SJSA1 (cell line): ENCODE measurements around the gene LRRC10B. TPM values are rescaled to one million over a fixed set of nuclear protein-coding genes. Genes with fewer than 3 reads are reported as not detected.

ENCODE experiments used
- DNase-seq, 2 experiments: peaks; one replicate each; pipeline ENCODE4 v3.0.0-alpha.2; 2015 to 2020; ENCODE audit warnings: low spot score in 2 of 2, low read depth in 1 of 2
- H3K27ac ChIP-seq: fragments of 250-450 bp; sonication (Bioruptor Pico); 2 replicates; pipeline ENCODE4 v1.5.1; 2020; ENCODE audit warnings: mild to moderate bottlenecking, moderate library complexity
- H3K27me3 ChIP-seq: fragments of 250-450 bp; sonication (Bioruptor Pico); replicated peaks from 2 replicates; pipeline ENCODE4 v1.5.1; 2020; ENCODE audit warnings: mild to moderate bottlenecking, moderate library complexity
- H3K36me3 ChIP-seq: fragments of 250-450 bp; sonication (Bioruptor Pico); 2 replicates; pipeline ENCODE4 v1.5.1; 2020; ENCODE audit warnings: mild to moderate bottlenecking
- H3K4me1 ChIP-seq: fragments of 250-450 bp; sonication (Bioruptor Pico); replicated peaks from 2 replicates; pipeline ENCODE4 v1.6.1; 2021; ENCODE audit warnings: mild to moderate bottlenecking
- H3K4me3 ChIP-seq: fragments of 250-450 bp; sonication (Bioruptor Pico); 2 replicates; pipeline ENCODE4 v1.5.1; 2020; ENCODE audit warnings: mild to moderate bottlenecking
- H3K9me3 ChIP-seq: fragments of 250-450 bp; sonication (Bioruptor Pico); replicated peaks from 2 replicates; pipeline ENCODE4 v1.5.1; 2020; ENCODE audit warnings: mild to moderate bottlenecking
- total RNA-seq: library from RNA; depleted of rRNA; stranded (reverse); fragments of >200 nt; shearing (Covaris generic); gene quantifications from 2 replicates; pipeline ENCODE4 v1.2.3, GENCODE V29; 2014

LRRC10B gene
- total RNA-seq, 1 experiment from 2014 or later, result not detected

GRCh38 chr11:61507012-61507768 lies 1.4 kb upstream of the LRRC10B start:
- Histone ChIP-seq H3K36me3 (no peaks in the 10 kb centered on the region), H3K4me3 (no peak overlapping the region), H3K9me3 (peaks cover 8% of the 10 kb centered on the region), H3K27me3 (peaks cover 81% of the 10 kb centered on the region), H3K27ac (no peak overlapping the region), H3K4me1 (peaks cover 13% of the 10 kb centered on the region)
- no peak for DNase-seq

DNA sequence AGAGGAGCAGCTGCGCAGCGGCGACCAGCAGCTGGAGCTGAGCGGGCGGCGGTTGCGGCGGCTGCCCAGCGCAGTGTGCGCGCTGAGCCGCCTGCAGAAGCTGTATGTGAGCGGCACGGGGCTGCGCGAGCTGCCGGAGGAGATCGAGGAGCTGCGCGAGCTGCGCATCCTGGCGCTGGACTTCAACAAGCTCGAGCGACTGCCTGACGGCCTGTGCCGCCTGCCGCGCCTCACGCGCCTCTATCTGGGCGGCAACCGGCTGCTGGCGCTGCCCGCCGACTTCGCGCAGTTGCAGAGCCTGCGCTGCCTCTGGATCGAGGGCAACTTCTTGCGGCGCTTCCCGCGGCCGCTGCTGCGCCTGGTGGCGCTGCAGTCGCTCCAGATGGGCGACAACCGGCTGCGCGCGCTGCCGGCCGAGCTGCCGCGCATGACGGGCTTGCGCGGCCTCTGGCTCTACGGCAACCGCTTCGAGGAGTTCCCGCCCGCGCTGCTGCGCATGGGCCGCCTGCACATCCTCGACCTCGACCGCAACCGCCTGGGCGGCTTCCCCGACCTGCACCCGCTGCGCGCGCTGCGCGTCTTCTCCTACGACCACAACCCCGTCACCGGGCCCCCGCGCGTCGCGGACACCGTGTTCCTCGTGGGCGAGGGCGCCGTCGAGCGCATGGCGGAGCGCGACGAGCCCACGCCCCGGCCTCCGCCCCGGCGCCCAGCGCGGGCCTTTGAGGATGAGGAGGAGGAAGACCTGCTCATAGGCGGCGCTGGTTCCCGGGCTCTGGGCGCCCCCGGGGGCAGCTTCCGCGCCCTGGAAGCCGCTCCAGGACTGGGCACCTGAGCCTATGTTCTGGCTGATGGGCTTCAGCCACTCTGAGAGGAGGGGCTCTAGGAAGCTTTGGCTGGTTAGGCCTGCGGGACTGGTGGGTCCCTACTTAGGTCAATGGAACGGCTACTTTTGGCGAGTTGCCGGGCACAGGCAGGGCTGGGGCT lies 787 bp downstream of the LRRC10B start:
- H3K9me3 ChIP-seq, result peaks cover 8% of the 10 kb centered on the region
- no peaks in the 10 kb centered on the region for H3K36me3 ChIP-seq
- H3K4me1 ChIP-seq, result peaks cover 13% of the 10 kb centered on the region
- no peak overlapping the region for H3K27ac ChIP-seq
- no peak overlapping the region for H3K4me3 ChIP-seq
- peaks cover 80% of the 10 kb centered on the region for H3K27me3 ChIP-seq
- peak in 1 of 2 experiments; percentile 43 for DNase-seq

DNA sequence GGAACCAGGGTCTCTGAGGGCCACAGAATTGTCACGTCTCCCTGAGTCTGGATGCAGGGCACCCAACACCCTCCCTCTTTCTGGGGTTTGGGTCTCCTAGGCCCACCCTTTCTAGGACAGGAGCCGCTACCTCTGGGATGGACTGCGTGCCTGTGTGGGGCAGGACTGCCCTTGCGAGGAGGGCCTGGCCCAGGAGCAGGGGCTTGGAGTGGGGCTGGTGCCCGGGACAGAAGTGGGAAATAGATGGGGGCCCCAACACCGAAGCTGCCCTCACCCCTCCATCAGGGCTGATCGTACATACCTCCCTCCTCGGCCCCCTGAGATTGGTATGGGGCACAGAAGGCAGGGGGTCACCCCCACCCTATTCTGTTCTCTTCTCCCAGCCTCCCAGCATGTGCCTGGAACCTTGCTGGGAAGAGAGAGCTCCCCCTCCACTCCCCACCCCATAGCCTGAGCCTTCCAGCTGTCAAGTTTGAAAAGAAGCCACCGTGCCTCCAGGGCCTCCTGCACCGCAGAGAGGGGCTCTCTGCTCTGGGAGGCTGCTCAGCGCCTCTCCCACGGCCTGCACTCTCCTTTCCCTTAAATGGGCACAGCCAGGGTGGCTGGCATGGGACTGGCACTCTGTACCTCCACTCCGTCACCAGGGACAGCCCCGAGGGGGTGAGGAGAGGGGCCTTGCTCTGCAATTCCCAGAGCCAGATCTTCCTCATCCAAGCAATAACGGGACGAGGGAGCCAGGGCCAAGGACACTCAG lies 1.8 kb downstream of the LRRC10B start:
- Histone ChIP-seq H3K4me1 (peaks cover 13% of the 10 kb centered on the region), H3K9me3 (peaks cover 8% of the 10 kb centered on the region), H3K27ac (no peak overlapping the region), H3K4me3 (no peak overlapping the region), H3K36me3 (no peaks in the 10 kb centered on the region), H3K27me3 (peaks cover 70% of the 10 kb centered on the region)
- no peak for DNase-seq

GRCh38 chr11:61510974-61511373 lies 2.4 kb downstream of the LRRC10B start:
- DNase-seq, result no peak
- no peaks in the 10 kb centered on the region for H3K36me3 ChIP-seq
- peaks cover 13% of the 10 kb centered on the region for H3K4me1 ChIP-seq
- H3K4me3 ChIP-seq, result no peak overlapping the region
- peaks cover 8% of the 10 kb centered on the region for H3K9me3 ChIP-seq
- peaks cover 64% of the 10 kb centered on the region for H3K27me3 ChIP-seq
- H3K27ac ChIP-seq, result no peak overlapping the region

GRCh38 chr11:61511383-61511782 lies 2.8 kb downstream of the LRRC10B start:
- Histone ChIP-seq H3K4me3 (no peak overlapping the region), H3K4me1 (peaks cover 13% of the 10 kb centered on the region), H3K9me3 (peaks cover 8% of the 10 kb centered on the region), H3K27ac (no peak overlapping the region), H3K36me3 (no peaks in the 10 kb centered on the region), H3K27me3 (peaks cover 60% of the 10 kb centered on the region)
- no peak for DNase-seq

DNA sequence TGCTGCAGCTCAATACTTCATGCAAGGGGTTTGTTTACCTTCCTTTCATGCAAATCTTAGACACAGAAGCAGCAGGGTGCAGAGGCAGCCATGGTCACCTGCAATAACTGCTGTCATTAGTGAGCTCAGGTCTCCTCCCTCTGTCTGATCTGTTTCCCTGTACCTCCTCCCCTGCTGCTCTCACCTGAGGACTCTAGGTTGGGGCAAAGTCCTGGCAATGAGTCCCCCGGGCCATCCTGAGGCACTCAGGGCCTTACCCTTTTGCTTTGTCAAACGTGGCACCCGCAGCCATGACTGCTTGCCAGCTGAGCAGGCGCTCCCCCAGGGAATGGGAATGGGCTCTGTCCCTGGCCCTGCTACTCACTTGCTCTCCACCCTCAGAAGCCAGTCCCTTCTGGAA lies 3.9 kb downstream of the LRRC10B start:
- DNase-seq, result no peak
- Histone ChIP-seq H3K36me3 (no peaks in the 10 kb centered on the region), H3K9me3 (peaks cover 8% of the 10 kb centered on the region), H3K27ac (no peak overlapping the region), H3K27me3 (peaks cover 54% of the 10 kb centered on the region), H3K4me1 (peaks cover 13% of the 10 kb centered on the region), H3K4me3 (no peak overlapping the region)

DNA sequence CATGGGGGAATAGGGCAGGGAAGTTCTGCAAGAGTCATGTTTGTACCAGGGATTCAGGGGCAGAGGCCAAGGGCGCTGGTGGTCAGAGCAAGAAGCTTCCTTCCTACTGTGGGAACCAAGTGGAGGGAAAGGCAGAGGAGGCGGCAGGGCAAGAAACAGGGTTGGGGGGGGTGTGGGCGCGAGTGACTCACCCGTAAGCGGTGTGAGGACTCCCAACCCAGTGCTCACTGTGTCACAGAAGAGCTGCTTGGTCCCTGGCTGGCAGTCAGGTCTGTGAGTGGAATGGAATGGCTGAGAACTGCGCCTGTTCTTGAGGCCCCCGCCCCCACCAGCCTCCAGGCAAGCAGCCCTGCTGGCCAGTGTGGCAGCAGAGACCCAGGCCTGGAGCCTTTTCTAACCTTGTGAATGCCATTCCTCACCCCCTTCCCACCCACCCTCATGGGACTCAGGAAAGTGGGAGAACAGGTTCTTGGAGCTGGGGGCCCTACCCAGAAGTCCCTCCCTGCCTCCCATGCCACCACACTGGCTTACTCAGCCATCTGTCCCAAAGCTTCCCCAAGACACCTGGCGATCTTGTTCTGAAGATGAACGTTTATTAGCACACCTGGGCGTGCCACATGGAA lies 4.7 kb downstream of the LRRC10B start:
- Histone ChIP-seq H3K27ac (no peak overlapping the region), H3K9me3 (peaks cover 8% of the 10 kb centered on the region), H3K27me3 (peaks cover 45% of the 10 kb centered on the region), H3K36me3 (no peaks in the 10 kb centered on the region), H3K4me1 (peaks cover 11% of the 10 kb centered on the region), H3K4me3 (no peak overlapping the region)
- DNase-seq, result no peak

DNA sequence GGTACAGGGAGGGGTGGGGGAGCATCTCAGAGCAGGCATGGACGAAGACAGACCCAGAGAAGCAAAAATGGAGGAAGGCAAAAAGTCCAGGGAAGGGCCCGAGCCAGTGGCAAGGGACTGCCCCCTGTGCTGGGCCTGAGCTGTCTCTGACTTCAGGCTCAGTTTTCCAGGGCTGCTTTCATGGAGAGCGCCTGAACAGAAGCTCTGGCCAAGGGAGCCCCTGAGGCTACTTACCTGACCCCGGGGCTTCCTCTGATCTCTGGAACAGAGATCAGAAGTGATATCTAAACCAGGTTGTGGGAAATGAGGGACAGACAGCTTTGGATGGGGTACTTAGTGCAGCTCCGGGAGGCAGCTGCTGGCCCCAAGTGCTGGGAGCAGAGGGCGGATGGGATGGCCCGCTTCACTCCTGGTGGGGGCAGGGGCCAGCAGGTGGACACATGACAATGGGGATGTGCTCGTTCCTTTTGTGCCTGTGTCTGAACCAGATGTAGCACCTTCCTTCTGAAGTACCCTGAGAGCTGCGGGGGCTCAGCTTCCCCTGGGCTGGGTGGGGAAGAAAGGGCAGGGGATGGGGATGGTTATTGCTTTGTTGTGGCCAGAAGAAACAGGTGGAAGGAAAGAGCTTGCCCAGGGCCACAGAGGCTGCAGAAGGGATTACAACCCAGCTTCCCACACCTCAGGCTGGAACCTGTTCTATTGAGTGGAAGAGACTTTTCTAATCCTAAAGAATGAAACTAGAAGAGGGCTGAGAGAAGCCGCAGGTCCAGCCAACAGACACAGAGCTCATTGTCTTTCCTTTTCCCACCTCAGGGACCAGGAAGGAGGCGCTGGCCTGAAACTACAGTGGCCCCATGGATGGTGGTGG lies 5.7 kb downstream of the LRRC10B start:
- H3K4me1 ChIP-seq, result peaks cover 4% of the 10 kb centered on the region
- peaks cover 45% of the 10 kb centered on the region for H3K27me3 ChIP-seq
- DNase-seq, result no peak
- H3K27ac ChIP-seq, result no peak overlapping the region
- H3K9me3 ChIP-seq, result peaks cover 3% of the 10 kb centered on the region
- no peak overlapping the region for H3K4me3 ChIP-seq
- no peaks in the 10 kb centered on the region for H3K36me3 ChIP-seq

GRCh38 chr11:61515686-61516085 lies 7.1 kb downstream of the LRRC10B start:
- H3K9me3 ChIP-seq, result no peaks in the 10 kb centered on the region

GRCh38 chr11:61516191-61516590 lies 7.6 kb downstream of the LRRC10B start:
- no peaks in the 10 kb centered on the region for H3K36me3 ChIP-seq

More at GRCh38 chr11:61515686-61516085, 7.1 kb downstream of the LRRC10B start:
- Histone ChIP-seq H3K27ac (no peak overlapping the region), H3K27me3 (peaks cover 35% of the 10 kb centered on the region), H3K4me1 (no peaks in the 10 kb centered on the region), H3K36me3 (no peaks in the 10 kb centered on the region), H3K4me3 (no peak overlapping the region)
- no peak for DNase-seq

DNA sequence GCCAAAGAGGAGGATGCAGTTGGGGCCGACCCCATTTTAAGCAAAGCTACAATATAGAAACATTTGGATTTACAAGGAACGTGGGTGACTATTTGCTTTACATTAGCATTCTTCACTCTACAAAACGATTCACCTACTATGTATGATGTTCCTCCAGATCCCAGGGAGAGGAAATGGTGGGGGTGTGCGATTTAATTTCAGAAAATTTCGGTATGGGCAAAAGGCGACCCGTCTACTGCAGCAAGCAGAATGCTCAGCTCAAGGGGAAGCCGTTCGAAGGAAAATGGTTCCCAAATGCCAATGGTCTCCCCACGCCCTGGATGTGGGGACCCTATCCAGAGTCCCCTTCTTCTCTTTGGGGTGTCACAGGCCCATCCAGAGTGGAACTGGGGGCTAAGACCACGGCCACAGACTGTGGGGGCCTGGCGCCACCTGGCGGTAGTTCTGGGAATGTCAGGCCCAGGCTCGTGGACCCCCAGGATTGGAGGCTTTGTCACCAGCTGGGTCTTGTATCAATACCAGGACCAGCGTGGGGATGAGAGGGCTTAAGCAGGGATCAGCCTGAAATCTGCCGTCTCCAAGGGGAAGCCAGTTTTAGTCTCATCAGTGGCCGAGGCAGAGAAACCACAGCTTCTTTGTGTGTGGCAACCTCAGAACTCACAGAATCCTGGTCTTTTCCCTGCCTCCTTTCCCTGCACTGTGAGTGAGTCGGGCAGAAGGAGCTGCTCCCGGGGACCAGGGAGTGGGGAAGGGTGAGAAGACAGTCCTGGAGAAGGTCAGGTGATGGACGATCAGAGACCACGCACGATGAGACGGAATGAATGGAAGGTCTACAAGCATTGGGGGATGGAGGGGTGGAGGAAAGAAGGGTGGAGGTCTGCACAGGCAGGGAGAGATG lies 8.4 kb downstream of the LRRC10B start:
- DNase-seq, result peak in 1 of 2 experiments; percentile 56
- H3K27ac ChIP-seq, result no peak overlapping the region
- H3K4me3 ChIP-seq, result no peak overlapping the region
- H3K4me1 ChIP-seq, result no peaks in the 10 kb centered on the region
- H3K9me3 ChIP-seq, result no peaks in the 10 kb centered on the region; the same call in 1 of the 2 replicates
- H3K27me3 ChIP-seq, result peaks cover 35% of the 10 kb centered on the region
- no peaks in the 10 kb centered on the region for H3K36me3 ChIP-seq

More at GRCh38 chr11:61516191-61516590, 7.6 kb downstream of the LRRC10B start:
- Histone ChIP-seq H3K9me3 (no peaks in the 10 kb centered on the region), H3K4me3 (no peak overlapping the region), H3K27ac (no peak overlapping the region), H3K4me1 (no peaks in the 10 kb centered on the region), H3K27me3 (peaks cover 35% of the 10 kb centered on the region)
- DNase-seq, result no peak
